SK-N-SH treated with all-trans-retinoic acid at 6 μM for 48 hours (cell line): ENCODE data around the gene DEGS2.

Source experiments
- ARNTL ChIP-seq: fragments of 450-650 bp; formaldehyde crosslinking; IDR thresholded peaks from 2 replicates; pipeline ENCODE4 v1.5.0; 2020; ENCODE audit warnings: low read depth, mild to moderate bottlenecking, moderate library complexity, borderline replicate concordance
- ESRRG ChIP-seq: fragments of 250-450 bp; sonication (Bioruptor Pico); IDR thresholded peaks from 2 replicates; pipeline ENCODE4 v1.6.1; 2021; ENCODE audit warnings: mild to moderate bottlenecking
- GLIS3 ChIP-seq: fragments of 250-450 bp; sonication (Bioruptor Pico); IDR thresholded peaks from 2 replicates; pipeline ENCODE4 v1.5.0; 2020; ENCODE audit warnings: mild to moderate bottlenecking, moderate library complexity
- RARB ChIP-seq: fragments of 250-450 bp; sonication (Bioruptor Pico); IDR thresholded peaks from 2 replicates; pipeline ENCODE4 v1.8.0; 2021; ENCODE audit warnings: mild to moderate bottlenecking, moderate library complexity
- TOX ChIP-seq: fragments of 250-450 bp; sonication (Bioruptor Pico); IDR thresholded peaks from 2 replicates; pipeline ENCODE4 v1.8.0; 2021; ENCODE audit warnings: mild to moderate bottlenecking, moderate library complexity, borderline replicate concordance
- ZNF8 ChIP-seq: fragments of 450-650 bp; formaldehyde crosslinking; IDR thresholded peaks from 2 replicates; pipeline ENCODE4 v1.5.0; 2020; ENCODE audit warnings: mild to moderate bottlenecking, moderate library complexity

- TF ChIP-seq TOX (CRISPR knock-in tag) (no peak), ZNF8 (no peak), ARNTL (CRISPR knock-in tag) (no peak), GLIS3 (CRISPR knock-in tag) (no peak), ESRRG (no peak), RARB (CRISPR knock-in tag) (no peak)
These were observed 13.4 kb upstream of the DEGS2 start for GRCh38 chr14:100172811-100173210.
